Mesenteric fat pad (tissue), 1 donor: ENCODE data around the gene GTF3A. TPM values are rescaled to one million over a fixed set of nuclear protein-coding genes. Genes with fewer than 3 reads are reported as not detected.

Source experiments
- total RNA-seq: library from RNA; stranded (reverse); fragmentation: NEBNext Ultra II Directional; extraction: Animal tissue kit (Norgen Biotek cat#: 25700); gene quantifications from one replicate; pipeline ENCODE4 v1.2.1, GENCODE V29; 2021
- donor health status: DM: yes; HTN: yes; CAD: no.

Gene GTF3A
- total RNA-seq, 1 donor from 2014 or later = 115 TPM

Other genes starting within 250 kb of the GTF3A start
- gene RPL21, start 173.1 kb upstream of the GTF3A start, total RNA-seq = 719 TPM
- 24.7 TPM for gene RASL11A, start 153.8 kb upstream of the GTF3A start, total RNA-seq
- 55.1 TPM for gene MTIF3, start 25.9 kb downstream of the GTF3A start, total RNA-seq
- 4.0 TPM for gene LNX2, start 195.9 kb downstream of the GTF3A start, total RNA-seq
- gene POLR1D, start 197.3 kb downstream of the GTF3A start, total RNA-seq = 63.0 TPM